ENCODE results near the gene CTAG1B.
"Not testable (repeated sequence)": the region's sequence is repeated elsewhere in the genome, so short reads cannot be mapped to it uniquely, and the experiment has no call there.

The CTAG1B gene

DNA sequence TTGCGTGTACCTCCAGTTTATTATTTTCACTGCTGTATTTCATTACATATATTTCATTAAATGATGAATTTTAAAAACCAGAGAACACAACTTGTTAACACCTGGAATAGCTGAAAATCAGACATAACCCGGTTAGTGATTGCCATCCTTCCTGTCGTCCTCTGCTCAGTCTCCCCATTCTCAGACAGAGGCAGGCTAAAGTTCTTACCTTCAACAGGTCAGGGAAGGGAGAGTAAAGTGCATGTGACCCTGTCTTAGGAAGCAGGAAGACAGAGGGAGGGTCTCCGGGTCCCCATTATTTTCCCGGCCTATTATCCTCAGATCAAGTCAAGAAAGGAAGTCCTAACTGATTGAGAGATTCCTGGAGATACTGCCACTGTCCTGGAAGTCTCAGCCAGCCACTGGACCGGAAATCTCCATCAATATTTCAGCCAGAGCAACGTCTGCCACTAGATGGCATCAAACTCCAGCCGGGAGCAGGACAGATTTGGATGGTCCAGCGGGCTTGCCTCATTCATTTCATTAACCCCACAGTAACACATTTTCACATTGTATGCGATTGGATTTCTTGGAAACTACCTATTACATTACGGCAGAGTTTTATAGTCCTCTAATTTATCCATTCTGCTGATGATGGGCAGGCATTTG is 1.8 kb upstream of the CTAG1B start:
- DNase-seq (ENCODE audit: low read depth in 2 of 2), result not testable (repeated sequence)

- DNase-seq (ENCODE audit: low read depth in 2 of 2), result not testable (repeated sequence)
These were observed 5.5 kb downstream of the CTAG1B start for GRCh38 chrX:154613586-154613985.

GRCh38 chrX:154611146-154611545 is 7.9 kb downstream of the CTAG1B start:
- not testable (repeated sequence) for DNase-seq (ENCODE audit: low read depth in 2 of 2)

- not testable (repeated sequence) for DNase-seq (ENCODE audit: low read depth in 2 of 2)
These were observed 10.3 kb downstream of the CTAG1B start for GRCh38 chrX:154608823-154609222.

- not testable (repeated sequence) for DNase-seq (ENCODE audit: low read depth in 2 of 2)
These were observed 11.1 kb downstream of the CTAG1B start for GRCh38 chrX:154607976-154608375.

DNA sequence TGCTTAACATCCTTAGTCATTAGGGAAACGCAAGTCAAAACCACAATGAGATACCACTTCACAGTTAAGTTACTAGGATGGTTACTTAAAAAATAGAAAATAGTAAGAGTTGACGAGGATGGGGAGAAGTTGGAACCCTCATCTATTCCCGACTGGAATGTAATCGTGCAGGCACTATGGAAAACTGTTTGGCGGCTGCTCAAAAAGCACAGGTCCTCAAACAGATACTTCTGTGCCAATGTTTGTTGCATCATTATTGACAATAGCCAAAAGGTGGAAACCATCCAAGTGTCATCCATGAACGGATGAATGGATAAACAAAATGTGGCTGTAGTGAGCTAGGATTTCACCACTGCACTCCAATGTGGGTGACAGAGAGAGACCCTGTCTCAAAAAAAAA is 11.7 kb downstream of the CTAG1B start:
- DNase-seq (ENCODE audit: low read depth in 2 of 2), result no peak

DNA sequence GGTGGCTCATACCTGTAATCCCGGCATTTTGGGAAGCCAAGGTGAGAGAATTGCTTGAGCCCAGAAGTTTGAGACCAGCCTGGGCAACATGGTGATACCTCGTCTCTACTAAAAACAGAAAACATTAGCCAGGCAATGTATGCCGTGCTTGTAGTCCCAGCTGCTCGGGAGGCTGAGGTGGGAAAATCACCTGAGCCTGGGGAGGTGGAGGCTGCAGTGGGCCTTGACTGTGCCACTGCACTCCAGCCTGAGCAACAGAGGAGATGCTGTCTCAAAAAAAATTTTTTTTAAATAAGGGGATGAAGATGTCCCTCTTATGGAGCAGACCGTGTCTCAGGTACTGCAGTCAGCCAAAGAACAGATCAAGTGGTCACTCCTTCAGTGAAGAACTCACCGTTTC is 13.5 kb downstream of the CTAG1B start:
- no peak for DNase-seq (ENCODE audit: low read depth in 2 of 2)

DNA sequence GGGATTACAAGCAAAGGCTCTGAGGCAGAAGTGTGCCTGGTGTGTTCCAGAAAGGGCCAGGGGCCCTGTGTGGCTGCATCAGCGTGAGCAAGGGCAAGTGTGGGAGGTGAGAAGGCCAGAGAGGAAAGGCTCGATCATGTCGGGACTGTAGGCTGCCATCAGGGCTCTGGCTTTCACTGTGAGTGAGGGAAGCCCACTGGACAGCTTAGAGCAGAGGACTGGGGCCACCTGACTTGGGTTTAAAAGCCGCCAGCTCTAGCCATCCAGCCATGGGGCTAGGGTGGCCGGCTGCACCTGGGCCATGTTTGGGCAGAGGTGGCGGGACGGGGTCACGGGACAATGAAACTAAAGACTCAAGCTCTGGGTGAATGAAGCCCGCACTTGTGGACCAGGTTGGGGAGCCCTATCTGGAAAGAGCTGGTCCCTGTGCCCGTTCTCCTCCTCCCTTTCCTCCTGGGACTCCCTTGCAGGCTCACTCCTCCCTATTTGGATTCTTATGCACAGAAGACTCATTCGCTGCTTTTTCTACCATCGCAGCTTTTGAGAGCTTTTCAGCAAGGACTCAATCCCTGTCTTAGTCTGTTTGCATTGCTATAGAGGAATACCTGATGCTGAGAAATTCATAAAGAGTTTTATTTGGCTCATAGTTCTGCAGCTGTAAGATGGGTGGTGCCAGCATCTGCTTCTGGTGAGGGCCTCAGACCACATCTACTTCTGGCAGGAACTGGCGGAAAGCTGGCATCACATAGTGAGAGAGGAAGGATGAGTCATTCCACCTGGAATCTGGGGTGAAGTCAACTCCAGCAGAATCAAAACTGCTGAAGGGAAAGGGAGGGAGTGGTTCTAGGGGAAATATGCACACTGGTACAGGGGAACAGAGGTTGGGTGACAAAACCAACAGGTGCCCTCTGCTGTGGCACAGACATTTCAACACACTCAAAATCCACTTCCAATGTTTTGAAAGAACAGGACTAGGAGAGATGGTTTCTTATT is 15.3 kb downstream of the CTAG1B start:
- DNase-seq (ENCODE audit: low read depth in 2 of 2), result no peak

DNA sequence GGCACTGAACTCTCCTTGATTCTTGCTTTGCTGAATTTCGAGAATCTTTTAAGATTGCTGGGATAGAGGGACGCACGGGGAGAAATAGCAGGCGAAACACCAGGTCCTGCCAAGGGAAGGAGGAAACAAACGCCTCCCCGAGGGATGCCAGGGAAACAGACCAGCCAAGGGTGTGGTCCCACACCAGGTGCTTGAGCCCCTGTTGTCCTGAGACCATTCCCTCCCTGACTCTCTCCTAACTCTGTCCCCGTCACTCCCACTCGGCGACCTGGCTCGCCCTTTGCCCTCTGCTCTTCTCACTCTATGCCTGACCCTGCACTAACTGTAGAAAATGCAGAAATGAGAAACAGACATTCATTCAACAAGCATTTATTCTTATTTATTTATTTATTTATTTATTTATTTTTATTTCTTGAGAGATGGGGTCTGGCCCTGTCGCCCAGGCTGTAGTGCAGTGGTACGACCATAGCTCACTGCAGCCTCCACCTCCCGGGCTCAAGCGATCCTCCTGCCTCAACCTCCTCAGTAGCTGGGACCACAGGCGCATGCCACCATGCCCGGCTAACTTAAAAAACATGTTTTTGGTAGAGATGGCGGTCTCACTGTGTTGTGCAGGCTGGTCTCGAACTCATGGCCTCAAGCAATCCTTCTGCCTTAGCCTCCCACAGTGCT is 16.2 kb downstream of the CTAG1B start:
- DNase-seq (ENCODE audit: low read depth in 2 of 2), result no peak

DNA sequence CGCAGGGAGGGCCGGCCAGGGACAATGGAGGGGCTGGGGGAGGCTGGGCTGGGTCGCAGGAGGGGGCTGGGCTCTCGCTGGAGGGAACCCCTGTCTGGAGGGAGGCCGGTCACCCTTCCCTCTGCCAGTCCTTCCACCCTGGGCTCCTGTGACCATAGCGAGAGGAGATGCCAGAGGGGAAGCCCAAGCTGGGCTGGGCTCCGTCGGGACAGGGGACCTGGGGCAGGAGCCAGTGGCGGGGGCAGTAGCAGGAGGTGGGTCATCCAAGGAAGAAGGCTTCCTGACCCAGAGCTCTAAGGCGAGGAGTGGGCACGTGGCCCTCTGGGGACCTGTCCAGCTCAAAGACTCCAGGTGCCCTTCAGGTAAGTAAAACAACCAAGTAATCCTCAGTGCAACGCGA is 16.9 kb downstream of the CTAG1B start:
- DNase-seq (ENCODE audit: low read depth in 2 of 2), result no peak

DNA sequence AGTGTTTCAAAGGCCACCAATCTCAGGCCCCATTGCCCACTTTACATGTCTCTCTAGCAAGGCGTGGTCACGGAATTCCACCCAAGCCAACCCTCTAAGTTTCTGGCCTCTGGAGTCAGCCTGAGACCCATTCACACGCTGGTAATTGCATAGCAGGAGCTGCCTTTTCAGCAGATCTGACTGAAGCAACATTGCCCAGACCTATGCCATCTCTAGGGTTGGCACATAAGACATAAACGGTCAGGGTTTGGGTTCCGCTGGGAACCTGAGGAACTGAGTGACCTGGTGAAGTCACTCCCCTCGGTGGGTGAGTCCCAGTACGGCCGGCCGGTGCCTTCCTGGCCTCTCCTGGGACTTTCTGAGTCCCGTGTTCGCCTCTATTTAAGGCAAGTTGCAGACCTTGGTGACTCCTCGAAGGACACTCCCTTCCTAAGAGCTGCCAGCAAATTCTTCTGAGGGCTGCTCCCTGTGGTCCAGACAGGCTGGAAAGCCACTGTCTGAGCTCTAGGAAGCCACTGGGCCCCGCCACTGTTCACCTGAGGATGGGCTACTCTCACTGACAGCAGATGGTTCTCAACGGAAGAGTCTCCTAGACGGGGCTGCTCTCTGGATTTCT is 18.2 kb downstream of the CTAG1B start:
- DNase-seq (ENCODE audit: low read depth in 2 of 2), result no peak

DNA sequence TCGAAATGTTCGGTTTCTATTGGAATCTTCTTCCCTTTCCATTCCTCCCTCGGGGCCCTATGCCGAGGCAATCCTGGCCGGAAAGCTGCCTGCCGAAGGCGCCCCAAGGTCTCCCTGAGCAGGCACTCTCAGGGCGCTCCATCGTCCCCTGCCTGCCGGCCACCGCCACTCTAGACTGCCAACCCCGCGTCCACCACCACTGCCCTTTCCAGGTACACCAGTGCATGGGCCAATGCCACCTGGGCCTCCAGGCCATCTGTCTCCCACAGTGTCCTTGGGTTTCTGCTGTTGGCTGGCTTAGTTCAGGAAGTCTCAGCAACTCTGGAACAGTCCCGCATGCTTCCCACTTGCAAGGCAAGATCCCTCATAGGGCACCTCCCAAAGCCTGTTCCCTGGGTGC is 19.6 kb downstream of the CTAG1B start:
- DNase-seq (ENCODE audit: low read depth in 2 of 2), result no peak

DNA sequence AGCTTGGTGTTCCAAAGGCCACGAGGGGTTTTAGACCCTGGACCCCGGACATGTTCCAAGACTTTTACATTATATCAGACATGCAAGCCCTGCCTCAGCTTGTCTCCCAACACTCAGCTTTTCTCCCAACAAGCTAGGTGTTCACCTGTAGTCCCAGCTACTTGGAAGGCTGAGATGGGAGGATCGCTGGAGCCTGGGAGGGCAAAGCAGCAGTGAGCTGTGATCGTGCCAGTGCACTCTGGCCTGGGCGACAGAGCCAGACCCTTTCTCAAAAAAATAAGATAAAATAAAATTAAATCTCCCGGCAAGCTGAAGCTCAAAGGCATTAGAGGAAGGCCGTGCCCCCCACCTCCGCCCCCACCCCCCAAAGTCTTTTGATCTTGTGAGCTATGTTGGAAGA is 20.4 kb downstream of the CTAG1B start:
- no peak for DNase-seq (ENCODE audit: low read depth in 2 of 2)

DNA sequence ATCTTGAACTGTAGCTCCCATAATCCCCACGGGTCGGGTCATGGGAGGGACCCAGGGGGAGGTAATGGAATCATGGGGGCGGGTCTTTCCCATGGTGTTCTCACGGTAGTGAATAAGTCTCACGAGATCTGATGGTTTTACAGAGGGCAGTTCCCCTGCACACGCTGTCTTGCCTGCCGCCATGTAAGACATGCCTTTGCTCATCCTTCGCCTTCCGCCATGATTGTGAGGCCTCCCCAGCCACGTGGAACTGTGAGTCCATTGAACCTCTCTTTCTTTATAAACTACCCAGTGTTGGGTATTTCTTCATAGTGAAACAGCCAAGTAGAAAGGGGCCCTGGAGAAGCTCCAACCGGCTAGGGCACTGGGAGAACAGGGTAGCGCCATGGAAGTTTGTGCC is 21.9 kb downstream of the CTAG1B start:
- DNase-seq (ENCODE audit: low read depth in 2 of 2), result no peak

DNA sequence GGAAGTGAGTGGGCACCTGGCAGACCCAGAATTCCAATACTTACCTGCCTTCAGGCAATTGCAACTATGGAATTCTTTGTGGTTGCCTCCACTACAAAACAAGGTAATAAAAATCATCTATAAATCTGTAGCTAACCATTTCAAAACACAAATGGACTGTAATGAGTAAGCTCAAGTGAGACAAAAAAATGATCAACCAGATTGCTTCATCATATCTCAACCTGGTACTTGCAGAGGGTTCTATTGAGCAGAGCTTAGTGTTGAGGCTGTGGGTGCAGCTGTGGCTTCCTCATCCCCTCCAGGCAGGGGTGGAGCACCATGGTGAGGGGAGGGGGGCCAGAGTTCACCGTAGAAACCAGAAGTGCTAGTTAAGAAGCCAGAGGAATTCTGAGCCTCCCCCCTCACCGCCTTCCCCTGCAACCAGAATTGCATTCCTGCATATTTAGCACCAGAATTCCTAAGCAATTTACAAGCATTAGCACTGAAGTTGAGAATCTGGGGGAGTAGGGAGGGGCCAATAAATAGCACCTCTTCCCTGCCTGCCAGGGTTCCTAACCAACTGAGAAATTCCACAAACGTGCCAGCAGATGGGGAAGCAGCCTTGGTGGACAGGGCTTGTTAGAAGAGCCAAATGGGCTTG is 22.7 kb downstream of the CTAG1B start:
- DNase-seq (ENCODE audit: low read depth in 2 of 2), result no peak

DNA sequence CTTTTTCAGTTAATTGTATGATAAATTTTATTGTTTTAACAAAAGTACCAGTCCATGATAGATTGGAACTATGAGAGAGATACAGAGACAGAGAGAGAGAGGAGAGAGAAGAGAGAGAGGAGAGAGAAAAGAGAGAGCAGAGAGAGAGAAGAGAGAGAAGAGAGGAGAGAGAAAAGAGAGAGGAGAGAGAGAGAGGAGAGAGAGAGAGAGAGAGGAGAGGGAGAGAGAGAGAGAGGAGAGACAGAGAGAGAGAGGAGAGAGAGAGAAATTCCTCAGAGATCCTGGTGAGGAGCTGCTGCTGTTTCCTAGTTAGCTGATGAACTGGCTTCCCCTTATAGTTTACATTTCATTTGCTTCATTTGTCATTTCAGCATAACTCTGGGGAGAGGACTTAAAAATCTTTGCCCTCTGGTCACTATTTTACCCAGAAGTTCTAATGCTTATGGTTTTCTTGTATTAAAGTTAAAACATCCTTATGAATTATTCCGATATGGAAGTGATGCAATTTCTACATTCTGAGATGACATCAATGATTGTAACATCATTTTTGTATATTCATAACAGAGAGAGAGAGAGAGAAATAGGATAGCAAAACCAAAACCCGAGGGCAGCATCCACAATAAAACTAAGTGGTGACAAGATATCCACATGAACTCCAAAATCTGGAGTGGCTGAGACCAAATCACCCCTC is 23.4 kb downstream of the CTAG1B start:
- DNase-seq (ENCODE audit: low read depth in 2 of 2), result no peak

DNA sequence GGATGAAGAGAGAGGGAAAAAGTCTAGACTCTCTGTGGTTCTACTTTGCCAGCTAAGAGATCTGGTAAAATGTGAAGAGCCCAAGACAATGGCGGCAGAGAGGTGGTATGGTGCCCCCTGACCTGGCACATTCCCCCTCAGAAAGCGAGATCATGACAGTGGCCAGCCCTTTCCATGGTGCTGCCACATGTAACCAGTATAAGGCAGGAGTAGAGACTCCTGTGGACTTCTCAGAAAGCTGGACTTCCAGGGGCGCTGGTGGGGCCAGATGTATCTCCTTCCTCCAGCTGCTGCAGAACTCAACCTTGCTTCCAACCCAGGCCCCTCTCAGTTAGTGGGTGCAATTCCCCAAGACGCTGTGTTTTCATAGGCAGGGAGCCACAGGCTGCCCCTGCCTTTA is 24.6 kb downstream of the CTAG1B start:
- no peak for DNase-seq (ENCODE audit: low read depth in 2 of 2)

DNA sequence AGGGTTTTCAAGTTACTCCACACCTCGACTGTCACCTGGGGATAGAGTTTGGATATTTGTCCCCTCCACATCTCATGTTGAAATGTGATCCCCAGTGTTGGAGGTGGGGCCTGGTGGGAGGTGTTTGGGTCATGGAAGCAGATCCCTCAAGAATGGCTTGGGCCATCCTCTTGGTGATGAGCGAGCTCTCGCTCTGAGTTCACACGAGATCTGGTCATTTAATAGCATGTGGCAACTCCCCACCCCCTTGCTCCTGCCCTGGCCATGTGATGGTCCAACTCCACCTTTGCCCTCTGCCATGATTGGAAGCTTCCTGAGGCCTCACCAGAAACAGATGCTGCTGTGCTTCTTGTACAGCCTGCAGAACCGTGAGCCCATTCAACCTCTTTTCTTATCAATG is 25.9 kb downstream of the CTAG1B start:
- no peak for DNase-seq (ENCODE audit: low read depth in 2 of 2)

DNA sequence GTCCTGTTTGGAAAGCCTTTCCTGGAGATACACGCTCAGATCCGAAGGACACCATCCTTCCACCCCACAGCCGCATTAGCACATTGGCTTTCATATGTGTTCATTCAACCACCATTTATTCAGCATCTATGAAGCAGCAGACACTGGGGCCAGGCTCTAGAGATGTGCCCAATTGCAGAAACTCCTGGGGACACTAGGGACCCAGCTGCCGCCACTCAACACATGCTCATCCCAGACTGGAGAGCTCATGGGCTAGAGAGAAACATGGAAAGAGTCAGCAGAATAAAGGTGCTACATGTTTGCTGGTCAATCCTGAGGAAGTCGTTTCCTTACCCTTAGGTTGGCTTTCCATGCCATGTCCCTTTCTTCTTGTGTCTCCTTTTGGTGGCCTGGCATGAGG is 26.6 kb downstream of the CTAG1B start:
- DNase-seq (ENCODE audit: low read depth in 2 of 2), result no peak

GRCh38 chrX:154590415-154590814 is 28.7 kb downstream of the CTAG1B start:
- not testable (repeated sequence) for DNase-seq (ENCODE audit: low read depth in 2 of 2)
